ENCODE results near the gene HSD17B14. TPM values are rescaled to one million over a fixed set of nuclear protein-coding genes. Genes with fewer than 3 reads are reported as not detected.

The HSD17B14 gene
- total and polyA plus RNA-seq, 9 of the 15 experiments (the other 6 are each of a cell fraction or from before 2014, with no cell fraction given) = 0.16 TPM; not detected in 8

- TF ChIP-seq USF1 (CRISPR knock-in tag; IDR thresholded peaks at IDR 0.05) (no peak), ZNF263 (CRISPR knock-in tag; IDR thresholded peaks at IDR 0.05; ENCODE audit: borderline replicate concordance) (0 out of 2 replicates have a peak, but pooled peaks have one; percentile 24), ARHGAP35 (IDR thresholded peaks at IDR 0.05; ENCODE audit: partially characterized antibody) (no peak), MCM3 (IDR thresholded peaks at IDR 0.05) (no peak), TCF3 (CRISPR knock-in tag; IDR thresholded peaks at IDR 0.05) (no peak), ZNF511 (CRISPR knock-in tag; IDR thresholded peaks at IDR 0.05) (no peak), ZNF644 (tag; IDR thresholded peaks at IDR 0.05; ENCODE audit: low read depth) (no peak), CTBP1 (IDR thresholded peaks at IDR 0.05; ENCODE audit: borderline replicate concordance) (no peak), CREB5 (CRISPR knock-in tag; IDR thresholded peaks at IDR 0.05) (no peak), SNAPC5 (CRISPR knock-in tag; IDR thresholded peaks at IDR 0.05) (no peak), ZNF668 (CRISPR knock-in tag; IDR thresholded peaks at IDR 0.05) (no peak), PML (IDR thresholded peaks at IDR 0.05; ENCODE audit: low read length) (no peak), ELF1 (tag; IDR thresholded peaks at IDR 0.05) (no peak), ZNF609 (CRISPR knock-in tag; IDR thresholded peaks at IDR 0.05; ENCODE audit: borderline replicate concordance) (no peak), MEIS2 (IDR thresholded peaks at IDR 0.05; ENCODE audit: partially characterized antibody) (peak; percentile 17), CBX1 (IDR thresholded peaks at IDR 0.05; ENCODE audit: low read depth) (no peak), SLC30A9 (CRISPR knock-in tag; IDR thresholded peaks at IDR 0.05) (no peak), PURB (CRISPR knock-in tag; IDR thresholded peaks at IDR 0.05; ENCODE audit: low read depth) (no peak)
Observed at GRCh38 chr19:48859711-48860572, 23.7 kb upstream of the HSD17B14 start (continued).

All from K562 (cell line).